DOHH2 (cell line): Measurements from ENCODE around the gene PLIN5.

Experiments
- H3F3A ChIP-seq: fragments of 200-600 bp; sonication (generic), shearing (Covaris generic); 2 replicates; pipeline ENCODE4 v1.6.0; 2016; ENCODE audit warnings: antibody characterized with exemption, mild to moderate bottlenecking; ENCODE audit not compliant: control insufficient read depth, insufficient read depth
- H3K27ac ChIP-seq: fragments of 200-600 bp; sonication (generic); 2 replicates; pipeline ENCODE4 v1.5.1; 2014; ENCODE audit warnings: low read depth, mild to moderate bottlenecking, low read length, moderate library complexity
- H3K27me3 ChIP-seq: fragments of 200-600 bp; sonication (generic); 2 replicates; pipeline ENCODE4 v1.6.1; 2014; ENCODE audit warnings: mild to moderate bottlenecking, low read length, mixed read lengths; ENCODE audit not compliant: control insufficient read depth
- H3K36me3 ChIP-seq: fragments of 200-600 bp; sonication (generic); 2 replicates; pipeline ENCODE4 v1.6.1; 2014; ENCODE audit warnings: mild to moderate bottlenecking, low read length, moderate library complexity, mixed read lengths; ENCODE audit not compliant: control insufficient read depth
- H3K4me1 ChIP-seq: fragments of 200-600 bp; sonication (generic); 2 replicates; pipeline ENCODE4 v1.6.1; 2014; ENCODE audit warnings: mild to moderate bottlenecking, low read length, mixed read lengths; ENCODE audit not compliant: control insufficient read depth
- H3K4me2 ChIP-seq: fragments of 200-600 bp; sonication (generic); 2 replicates; pipeline ENCODE4 v1.6.0; 2014; ENCODE audit warnings: mild to moderate bottlenecking, low read length, moderate library complexity
- H3K4me3 ChIP-seq: fragments of 200-600 bp; sonication (generic); 2 replicates; pipeline ENCODE4 v1.5.1; 2014; ENCODE audit warnings: mild to moderate bottlenecking, low read length, mixed read lengths
- H3K79me2 ChIP-seq: fragments of 200-600 bp; sonication (generic); 2 replicates; pipeline ENCODE4 v1.6.1; 2014; ENCODE audit warnings: mild to moderate bottlenecking, low read length, mixed read lengths; ENCODE audit not compliant: control insufficient read depth
- H3K9me2 ChIP-seq: fragments of 200-600 bp; sonication (generic); replicated peaks from 2 replicates; pipeline ENCODE4 v1.6.1; 2014; ENCODE audit warnings: mild to moderate bottlenecking, low read length, mixed read lengths; ENCODE audit not compliant: control insufficient read depth
- H3K9me3 ChIP-seq: fragments of 200-600 bp; sonication (generic); 2 replicates; pipeline ENCODE4 v1.6.1; 2014; ENCODE audit warnings: antibody characterized with exemption, low read length, mixed read lengths; ENCODE audit not compliant: control insufficient read depth, insufficient read depth
- H4K20me1 ChIP-seq: fragments of 200-600 bp; sonication (generic); 2 replicates; pipeline ENCODE4 v1.6.0; 2014; ENCODE audit warnings: low read depth, mild to moderate bottlenecking, antibody characterized with exemption, low read length, moderate library complexity; ENCODE audit not compliant: control insufficient read depth, insufficient read depth
- EZH2phosphoT487 ChIP-seq: fragments of 200-600 bp; sonication (generic); IDR thresholded peaks from 2 replicates; pipeline ENCODE4 v1.6.1; 2017; ENCODE audit warnings: borderline replicate concordance, mild to moderate bottlenecking, antibody characterized with exemption, low read length, moderate library complexity, mixed read lengths
- TF ChIP-seq, protein P1 (sequence below): fragments of 200-600 bp; sonication (generic); IDR thresholded peaks from one replicate; pipeline ENCODE4 v1.5.1; 2014; ENCODE audit warnings: antibody characterized with exemption, mild to moderate bottlenecking, low read depth, low read length; ENCODE audit not compliant: poor library complexity, severe bottlenecking

The PLIN5 gene

DNA sequence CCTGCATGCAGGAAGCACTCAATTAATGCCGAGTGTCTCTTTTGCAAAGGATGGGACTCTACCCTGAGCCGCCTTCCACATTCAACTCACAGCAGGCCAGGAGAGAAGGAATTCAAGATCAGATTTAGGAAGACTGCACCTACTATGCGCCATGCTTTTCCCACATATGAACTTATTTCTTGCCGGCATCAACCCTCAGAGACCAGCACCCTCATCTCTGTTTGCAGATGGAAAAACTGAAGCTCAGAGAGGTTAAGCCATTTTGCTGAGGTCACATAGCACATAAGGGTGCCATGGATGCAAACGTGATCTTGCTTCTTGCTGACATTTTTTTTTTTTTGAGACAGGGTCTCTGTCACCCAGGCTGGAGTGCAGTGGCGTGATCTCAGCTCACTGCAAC is 38.7 kb upstream of the PLIN5 start:
- Histone ChIP-seq H3K9me2 (no peaks in the 10 kb centered on the region), H4K20me1 (no peaks in the 10 kb centered on the region), H3K36me3 (no peaks in the 10 kb centered on the region), H3K27ac (no peak overlapping the region), H3F3A (no peaks in the 10 kb centered on the region), H3K4me2 (no peak overlapping the region), H3K9me3 (no peaks in the 10 kb centered on the region), H3K4me3 (no peak overlapping the region), H3K4me1 (peaks cover 3% of the 10 kb centered on the region; the same call in 1 of the 2 replicates), H3K79me2 (no peaks in the 10 kb centered on the region), H3K27me3 (peaks cover 15% of the 10 kb centered on the region)
- TF ChIP-seq, protein P1, sequence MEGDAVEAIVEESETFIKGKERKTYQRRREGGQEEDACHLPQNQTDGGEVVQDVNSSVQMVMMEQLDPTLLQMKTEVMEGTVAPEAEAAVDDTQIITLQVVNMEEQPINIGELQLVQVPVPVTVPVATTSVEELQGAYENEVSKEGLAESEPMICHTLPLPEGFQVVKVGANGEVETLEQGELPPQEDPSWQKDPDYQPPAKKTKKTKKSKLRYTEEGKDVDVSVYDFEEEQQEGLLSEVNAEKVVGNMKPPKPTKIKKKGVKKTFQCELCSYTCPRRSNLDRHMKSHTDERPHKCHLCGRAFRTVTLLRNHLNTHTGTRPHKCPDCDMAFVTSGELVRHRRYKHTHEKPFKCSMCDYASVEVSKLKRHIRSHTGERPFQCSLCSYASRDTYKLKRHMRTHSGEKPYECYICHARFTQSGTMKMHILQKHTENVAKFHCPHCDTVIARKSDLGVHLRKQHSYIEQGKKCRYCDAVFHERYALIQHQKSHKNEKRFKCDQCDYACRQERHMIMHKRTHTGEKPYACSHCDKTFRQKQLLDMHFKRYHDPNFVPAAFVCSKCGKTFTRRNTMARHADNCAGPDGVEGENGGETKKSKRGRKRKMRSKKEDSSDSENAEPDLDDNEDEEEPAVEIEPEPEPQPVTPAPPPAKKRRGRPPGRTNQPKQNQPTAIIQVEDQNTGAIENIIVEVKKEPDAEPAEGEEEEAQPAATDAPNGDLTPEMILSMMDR, result no peak
- TF ChIP-seq EZH2phosphoT487, result no peak

DNA sequence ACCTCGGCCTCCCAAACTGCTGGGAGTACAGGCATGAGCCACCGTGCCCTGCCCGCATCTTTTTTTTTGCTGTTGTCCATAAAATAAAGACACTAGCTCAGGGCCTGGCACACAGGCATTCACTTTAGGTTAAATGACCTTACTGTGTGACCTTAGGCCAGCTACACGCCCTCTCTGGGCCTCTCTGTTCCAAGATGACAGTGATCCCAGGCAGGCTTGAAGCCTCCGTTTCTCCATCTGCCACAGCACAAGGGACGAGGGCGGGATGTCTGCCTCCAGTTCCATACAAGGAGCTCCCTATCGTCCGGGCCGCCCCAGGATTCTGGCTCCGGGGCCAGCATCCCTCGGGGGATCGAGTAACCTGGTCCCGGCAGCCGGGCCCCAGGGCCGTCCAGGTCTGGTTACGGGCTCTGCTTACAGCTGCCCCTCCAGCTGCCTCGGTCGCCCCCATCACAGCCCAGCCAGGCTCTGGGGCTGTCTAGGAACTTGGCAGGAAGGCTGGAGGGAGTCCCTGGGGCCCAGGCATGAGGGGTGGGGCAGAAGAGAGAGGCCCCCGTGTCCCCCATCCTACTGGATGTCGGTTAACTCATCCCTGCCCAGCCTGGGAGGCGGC is 36.4 kb upstream of the PLIN5 start:
- Histone ChIP-seq H3K27me3 (peaks cover 15% of the 10 kb centered on the region), H3K79me2 (no peaks in the 10 kb centered on the region), H3K36me3 (no peaks in the 10 kb centered on the region), H3K4me3 (no peak overlapping the region), H3K9me3 (no peaks in the 10 kb centered on the region), H3F3A (no peaks in the 10 kb centered on the region), H3K9me2 (no peaks in the 10 kb centered on the region), H3K4me2 (no peak overlapping the region), H3K27ac (no peak overlapping the region), H4K20me1 (no peaks in the 10 kb centered on the region), H3K4me1 (peaks cover 3% of the 10 kb centered on the region; the same call in 1 of the 2 replicates)
- TF ChIP-seq EZH2phosphoT487, result no peak
- TF ChIP-seq, protein P1, result no peak

DNA sequence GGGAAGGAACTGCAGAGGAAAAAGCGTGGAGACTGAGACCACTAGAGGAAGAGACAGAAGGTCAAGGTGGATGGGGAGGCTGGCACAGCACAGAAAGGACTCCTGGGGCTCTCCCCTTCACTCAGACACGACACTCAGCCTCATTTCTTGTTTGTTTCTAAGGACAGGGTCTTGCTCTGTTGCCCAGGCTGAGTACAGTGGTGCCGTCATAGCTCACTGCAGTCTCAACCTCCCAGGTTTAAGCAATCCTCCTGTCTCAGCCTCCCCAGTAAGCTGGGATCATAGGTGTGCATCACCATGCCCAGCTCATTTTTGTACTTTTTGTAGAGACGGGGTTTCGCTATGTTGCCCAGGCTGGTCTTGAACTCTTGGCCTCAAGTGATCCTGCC is 35.9 kb upstream of the PLIN5 start:
- Histone ChIP-seq H3K9me2 (no peaks in the 10 kb centered on the region), H3K4me1 (peaks cover 3% of the 10 kb centered on the region; the same call in 1 of the 2 replicates), H3F3A (no peaks in the 10 kb centered on the region), H3K27ac (no peak overlapping the region), H3K79me2 (no peaks in the 10 kb centered on the region), H3K4me2 (no peak overlapping the region), H3K36me3 (no peaks in the 10 kb centered on the region), H3K4me3 (no peak overlapping the region), H4K20me1 (no peaks in the 10 kb centered on the region), H3K9me3 (no peaks in the 10 kb centered on the region), H3K27me3 (peaks cover 15% of the 10 kb centered on the region)
- no peak for TF ChIP-seq EZH2phosphoT487
- TF ChIP-seq, protein P1, result no peak
